ENCODE results near the gene SOX6.
A peak's percentile ranks its signal among the peaks of the same experiment; 100 is the strongest.
"Not testable (repeated sequence)": the region's sequence is repeated elsewhere in the genome, so short reads cannot be mapped to it uniquely, and the experiment has no call there.

SOX6 gene

GRCh38 chr11:15942936-15943335 is 413.4 kb downstream of the SOX6 start:
- no peak for DNase-seq

- DNase-seq: no peak
These were observed 414.2 kb downstream of the SOX6 start for GRCh38 chr11:15942126-15942525.

GRCh38 chr11:15941206-15941770 is 415.1 kb downstream of the SOX6 start:
- DNase-seq: peak; percentile 34

GRCh38 chr11:15940462-15941205 is 415.7 kb downstream of the SOX6 start:
- DNase-seq: no peak

GRCh38 chr11:15938983-15939382 is 417.4 kb downstream of the SOX6 start:
- no peak for DNase-seq

- no peak for DNase-seq
These were observed 418.2 kb downstream of the SOX6 start for GRCh38 chr11:15938121-15938611.

- DNase-seq: no peak
These were observed 418.7 kb downstream of the SOX6 start for GRCh38 chr11:15937601-15938120.

- no peak for DNase-seq
These were observed 420.3 kb downstream of the SOX6 start for GRCh38 chr11:15936011-15936410.

GRCh38 chr11:15935373-15935772 is 421.0 kb downstream of the SOX6 start:
- DNase-seq: no peak

GRCh38 chr11:15933886-15934625 is 422.3 kb downstream of the SOX6 start:
- no peak for DNase-seq

- DNase-seq: no peak
These were observed 423.9 kb downstream of the SOX6 start for GRCh38 chr11:15932417-15932816.

GRCh38 chr11:15931497-15931896 is 424.8 kb downstream of the SOX6 start:
- no peak for DNase-seq

- no peak for DNase-seq
These were observed 425.8 kb downstream of the SOX6 start for GRCh38 chr11:15930442-15931025.

GRCh38 chr11:15929371-15929901 is 426.9 kb downstream of the SOX6 start:
- no peak for DNase-seq

GRCh38 chr11:15927864-15928217 is 428.5 kb downstream of the SOX6 start:
- DNase-seq: no peak

GRCh38 chr11:15927196-15927863 is 429.0 kb downstream of the SOX6 start:
- DNase-seq: no peak

- no peak for DNase-seq
These were observed 430.3 kb downstream of the SOX6 start for GRCh38 chr11:15926071-15926470.

GRCh38 chr11:15923183-15923582 is 433.2 kb downstream of the SOX6 start:
- DNase-seq: no peak

GRCh38 chr11:15922745-15923144 is 433.6 kb downstream of the SOX6 start:
- not testable (repeated sequence) for DNase-seq

- no peak for DNase-seq
These were observed 435.3 kb downstream of the SOX6 start for GRCh38 chr11:15920856-15921629.

GRCh38 chr11:15918674-15919073 is 437.7 kb downstream of the SOX6 start:
- no peak for DNase-seq

GRCh38 chr11:15918212-15918611 is 438.1 kb downstream of the SOX6 start:
- no peak for DNase-seq
